Inflammatory macrophage treated with lipopolysaccharide for 1 hour (primary cell): ENCODE results near the gene SCLT1.
A peak's percentile ranks its signal among the peaks of the same experiment; 100 is the strongest.
"Not testable (repeated sequence)": the region's sequence is repeated elsewhere in the genome, so short reads cannot be mapped to it uniquely, and the experiment has no call there.

Experiments used
- DNase-seq, 2 donors: peaks; one replicate each; pipeline ENCODE4 v3.0.0-alpha.2; 2020 to 2022

Gene SCLT1

DNA sequence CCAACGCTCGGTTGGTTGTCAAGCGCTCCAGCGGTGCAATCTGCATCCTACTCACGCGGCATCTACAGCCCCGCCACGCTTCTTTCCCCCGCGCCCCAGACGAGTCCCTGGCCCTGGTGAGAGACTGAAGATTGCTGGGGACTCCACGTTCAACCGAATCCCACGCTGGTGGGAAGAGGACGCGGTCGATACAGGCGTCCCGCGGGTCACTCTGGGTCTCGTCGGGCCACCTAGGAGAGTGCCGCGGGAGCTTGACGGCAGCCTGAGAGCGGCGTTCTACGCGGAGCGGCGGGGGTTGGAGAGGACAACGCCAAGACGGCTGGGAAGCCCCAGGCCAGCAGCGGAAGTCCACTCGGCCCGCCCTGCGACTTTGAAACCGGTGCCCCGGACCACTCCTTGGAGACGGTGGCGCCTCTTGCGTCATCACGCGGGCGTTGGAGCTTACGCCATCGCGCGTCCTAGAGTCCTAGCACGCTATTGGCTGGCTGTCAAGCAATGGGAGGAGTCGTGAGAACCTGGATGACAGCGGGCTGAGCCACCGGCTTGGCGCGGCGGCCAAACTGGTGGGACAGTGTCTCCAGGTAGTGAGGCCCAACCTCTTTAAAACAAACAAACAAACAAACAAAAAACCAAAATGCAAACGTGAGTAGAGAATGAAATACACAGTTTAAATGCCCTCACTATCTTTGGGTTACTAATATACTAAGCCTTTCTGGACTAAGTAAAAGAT is at the start of gene SCLT1:
SCLT1 (minus strand) TSS at position 349 of the 730 bp plus-strand sequence. CDS start 436 bp downstream, outside the sequence.
- peak; percentile 99 to 100 for DNase-seq

DNA sequence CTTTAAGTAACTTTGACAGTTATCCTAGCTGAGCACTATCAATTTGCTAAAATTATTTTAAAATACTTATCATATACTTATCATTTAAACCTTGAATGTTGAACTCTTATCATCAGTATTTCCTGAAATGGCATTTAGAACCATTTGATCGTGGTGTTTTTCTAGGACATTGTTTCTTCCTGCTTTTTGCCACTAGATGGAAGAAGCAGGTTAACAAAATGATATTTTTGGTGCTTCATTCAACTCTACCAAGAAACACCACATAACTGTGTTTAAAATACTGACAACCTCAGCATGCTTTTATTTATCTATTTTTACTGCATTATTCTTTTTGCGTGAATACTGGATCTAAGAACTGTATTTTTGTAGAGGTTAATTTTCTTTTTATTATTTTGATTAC is 47.2 kb upstream of the SCLT1 start:
- DNase-seq = no peak

DNA sequence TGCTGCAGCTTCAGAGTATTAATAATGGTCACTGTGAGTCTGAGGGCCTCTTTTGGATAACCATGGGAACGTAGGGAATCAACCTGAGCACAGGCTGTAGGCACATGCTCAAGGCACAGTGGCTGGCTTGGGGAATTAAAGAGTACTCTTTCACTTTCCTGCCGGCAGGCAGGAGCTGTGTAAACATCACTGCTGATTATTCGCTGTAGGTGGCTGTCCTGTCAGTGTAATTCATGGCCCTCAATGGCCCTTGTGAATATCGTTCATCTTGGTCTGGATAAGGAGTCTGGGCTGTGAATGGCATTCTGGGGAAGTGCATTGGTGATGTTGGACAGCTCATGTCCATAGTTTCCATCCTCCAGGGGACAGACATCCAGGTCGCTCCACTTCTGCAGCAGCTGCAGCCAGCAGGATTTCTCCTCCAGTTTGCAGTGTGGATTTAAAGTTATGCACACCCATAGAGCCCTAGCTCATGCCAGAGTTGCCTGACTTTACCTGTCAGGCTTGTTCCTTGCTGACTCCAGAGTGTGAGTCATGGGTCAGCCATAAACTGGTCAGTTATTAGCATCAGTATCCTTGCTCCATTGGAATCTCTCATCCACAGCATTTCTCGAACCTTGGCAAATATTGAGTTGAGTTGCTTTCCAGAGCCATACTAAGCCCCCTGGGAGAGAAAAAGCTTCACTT is 45.6 kb upstream of the SCLT1 start:
- DNase-seq = no peak

DNA sequence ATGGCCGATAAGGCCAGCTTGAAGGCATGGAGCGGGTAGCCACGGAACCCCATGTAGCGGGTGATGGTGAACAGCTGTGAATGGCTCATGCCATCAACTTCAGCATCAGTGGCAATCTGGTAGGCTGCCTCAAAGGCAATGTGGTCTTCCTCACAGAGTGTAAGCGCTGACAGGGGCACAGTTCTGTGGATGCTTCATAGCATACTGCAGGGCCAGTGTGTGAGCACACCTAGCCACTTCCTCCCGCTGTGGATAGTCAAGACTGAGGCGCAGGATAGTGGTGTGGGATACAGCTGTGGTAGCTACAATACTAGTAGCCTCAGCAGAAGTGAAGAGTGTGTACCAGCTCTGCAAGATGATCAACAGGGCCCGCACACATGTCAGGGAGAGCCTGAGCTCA is 43.1 kb upstream of the SCLT1 start:
- no peak for DNase-seq

DNA sequence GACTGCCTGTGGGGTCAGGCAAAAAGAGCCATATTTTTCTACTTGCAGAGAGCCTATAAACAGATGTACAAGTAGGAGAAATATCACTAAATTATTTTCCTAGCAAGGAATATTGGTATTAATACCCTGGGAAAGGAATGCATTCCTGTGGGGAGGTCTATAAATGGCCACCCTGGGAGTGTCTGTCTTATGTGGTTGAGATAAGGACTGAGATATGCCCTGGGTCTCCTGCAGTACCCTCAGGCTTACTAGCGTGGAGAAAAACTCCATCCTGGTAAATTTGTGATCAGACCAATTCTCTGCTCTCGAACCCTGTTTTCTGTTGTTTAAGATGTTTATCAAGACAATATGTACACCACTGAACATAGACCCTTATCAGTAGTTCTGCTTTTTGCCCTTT is 38.0 kb upstream of the SCLT1 start:
- DNase-seq = no peak

DNA sequence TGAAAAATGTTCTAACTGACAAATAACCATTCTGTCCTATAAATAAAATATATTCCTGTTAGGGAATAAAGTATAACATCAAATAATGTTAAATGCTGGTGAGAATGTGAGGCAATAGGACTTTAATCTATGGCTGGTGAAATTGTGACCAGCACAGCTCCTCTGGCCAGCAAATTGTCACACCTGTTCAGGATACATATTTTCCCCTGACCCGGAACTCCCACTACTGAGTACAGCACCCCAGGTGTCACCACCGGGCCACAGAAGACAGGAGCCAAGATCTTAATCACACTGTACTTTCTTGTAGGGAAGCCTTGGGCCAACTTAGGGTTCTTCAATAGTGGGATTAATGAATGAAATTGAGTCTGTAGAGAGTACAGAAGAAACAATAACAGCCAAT is 35.8 kb upstream of the SCLT1 start:
- DNase-seq = no peak

DNA sequence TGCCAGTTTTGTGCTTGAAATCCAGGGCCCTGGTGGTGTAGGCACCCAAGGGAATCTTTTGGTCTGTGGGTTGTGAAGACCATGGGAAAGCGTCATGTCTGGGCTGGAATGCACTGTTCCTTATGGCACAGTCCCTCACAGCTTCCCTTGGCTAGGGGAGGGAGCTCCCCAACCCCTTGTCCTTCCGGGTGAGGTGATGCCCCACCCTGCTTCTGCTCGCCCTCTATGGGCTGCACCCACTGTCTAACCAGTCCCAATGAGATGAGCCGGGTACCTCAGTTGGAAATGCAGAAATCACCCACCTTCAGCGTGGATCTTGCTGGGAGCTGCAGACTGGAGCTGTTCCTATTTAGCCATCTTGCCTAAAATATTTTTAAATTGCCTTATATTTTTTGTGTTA is 33.3 kb upstream of the SCLT1 start:
- not testable (repeated sequence) for DNase-seq

DNA sequence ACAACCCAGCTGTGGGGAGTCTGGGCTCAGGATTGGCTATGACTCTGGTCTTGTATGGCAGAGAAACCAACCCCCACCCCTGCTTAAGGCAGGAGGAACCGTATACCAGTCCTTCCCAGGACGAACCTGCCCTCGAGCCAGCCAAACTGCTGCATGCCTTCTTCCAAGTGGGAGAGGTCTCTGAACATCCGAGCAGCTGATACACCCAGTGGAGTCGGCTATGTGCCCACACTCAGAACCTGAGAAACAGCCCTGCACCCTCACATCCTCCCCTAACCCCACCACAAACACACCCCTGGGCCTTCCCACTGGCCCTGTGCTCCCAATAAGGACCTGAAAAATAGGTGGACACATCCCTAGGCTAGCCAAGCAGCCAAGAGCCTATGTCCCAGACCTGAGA is 24.4 kb upstream of the SCLT1 start:
- DNase-seq = no peak

DNA sequence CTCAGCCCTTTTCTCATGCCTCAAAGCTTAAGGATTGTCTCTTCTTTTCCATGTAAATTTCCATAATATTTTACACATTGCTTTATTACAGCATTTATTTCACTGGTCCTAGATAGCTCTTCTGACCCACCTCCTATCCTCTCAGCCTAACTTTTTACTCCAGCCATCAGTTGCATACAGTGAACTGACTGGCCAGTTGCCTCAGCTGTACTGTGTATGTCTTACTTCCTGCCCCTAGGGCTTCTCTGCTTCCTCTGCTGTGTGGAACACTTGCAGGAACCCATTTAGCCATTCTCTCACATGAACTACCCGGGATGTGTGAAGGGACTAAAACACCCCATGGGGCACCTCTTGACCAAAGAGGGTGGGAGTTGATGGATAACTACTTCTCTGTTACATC is 20.6 kb upstream of the SCLT1 start:
- no peak for DNase-seq

DNA sequence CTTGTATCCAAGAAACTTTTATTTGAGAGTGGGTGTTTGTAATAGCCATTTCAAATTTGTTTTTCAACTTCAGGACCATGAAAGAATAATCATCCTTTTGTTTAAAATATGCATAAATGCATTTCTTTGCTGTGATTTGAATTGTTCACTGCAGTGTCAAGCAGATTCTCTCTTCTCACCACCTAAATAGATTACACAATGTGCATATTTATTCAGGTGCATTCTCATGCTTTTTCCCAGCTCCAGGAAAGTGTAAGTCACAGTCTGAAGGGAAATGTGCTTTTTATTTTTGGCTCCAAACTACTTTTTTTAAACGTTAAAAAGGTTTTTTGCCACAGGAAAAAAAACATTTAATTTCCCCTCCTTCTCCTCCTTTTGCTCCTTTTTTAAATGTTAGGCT is 20.1 kb upstream of the SCLT1 start:
- no peak for DNase-seq

DNA sequence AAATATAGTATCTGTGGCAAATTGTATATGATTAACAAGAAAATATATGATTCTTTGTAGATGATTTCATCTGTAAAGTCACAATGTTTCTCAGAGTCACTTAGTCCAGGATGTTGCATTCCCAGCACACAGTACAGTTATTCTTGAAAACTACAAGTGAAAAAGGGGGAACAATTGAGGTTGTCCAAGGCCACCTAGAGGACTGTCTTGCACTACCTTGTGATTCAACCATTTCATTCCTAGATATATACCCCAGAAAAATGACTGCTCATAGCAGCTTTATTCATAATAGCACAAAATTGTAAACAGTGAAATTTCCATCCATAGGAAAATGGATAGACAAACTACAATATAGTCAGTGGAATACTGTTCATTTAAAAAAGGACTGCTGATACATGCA is 18.6 kb upstream of the SCLT1 start:
- DNase-seq = no peak

DNA sequence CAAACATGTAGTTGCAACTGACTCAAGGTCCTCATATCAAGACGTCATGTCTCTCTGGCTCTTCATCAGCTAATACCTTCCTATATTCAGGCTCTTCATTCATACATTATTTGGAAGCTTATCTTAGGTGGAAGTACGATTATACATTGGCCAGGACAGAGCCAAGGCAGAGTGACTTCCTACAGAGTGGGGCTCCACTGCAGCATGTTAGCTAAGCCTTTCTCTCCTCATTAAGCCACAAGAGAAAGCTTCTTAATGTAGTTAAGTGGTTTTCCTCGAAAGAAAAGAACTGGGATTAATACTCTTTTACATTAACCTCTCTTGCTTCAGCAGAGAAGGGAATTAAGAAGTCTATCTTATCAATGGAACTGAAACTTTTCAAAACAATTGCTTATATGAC is 17.6 kb upstream of the SCLT1 start:
- DNase-seq = no peak

DNA sequence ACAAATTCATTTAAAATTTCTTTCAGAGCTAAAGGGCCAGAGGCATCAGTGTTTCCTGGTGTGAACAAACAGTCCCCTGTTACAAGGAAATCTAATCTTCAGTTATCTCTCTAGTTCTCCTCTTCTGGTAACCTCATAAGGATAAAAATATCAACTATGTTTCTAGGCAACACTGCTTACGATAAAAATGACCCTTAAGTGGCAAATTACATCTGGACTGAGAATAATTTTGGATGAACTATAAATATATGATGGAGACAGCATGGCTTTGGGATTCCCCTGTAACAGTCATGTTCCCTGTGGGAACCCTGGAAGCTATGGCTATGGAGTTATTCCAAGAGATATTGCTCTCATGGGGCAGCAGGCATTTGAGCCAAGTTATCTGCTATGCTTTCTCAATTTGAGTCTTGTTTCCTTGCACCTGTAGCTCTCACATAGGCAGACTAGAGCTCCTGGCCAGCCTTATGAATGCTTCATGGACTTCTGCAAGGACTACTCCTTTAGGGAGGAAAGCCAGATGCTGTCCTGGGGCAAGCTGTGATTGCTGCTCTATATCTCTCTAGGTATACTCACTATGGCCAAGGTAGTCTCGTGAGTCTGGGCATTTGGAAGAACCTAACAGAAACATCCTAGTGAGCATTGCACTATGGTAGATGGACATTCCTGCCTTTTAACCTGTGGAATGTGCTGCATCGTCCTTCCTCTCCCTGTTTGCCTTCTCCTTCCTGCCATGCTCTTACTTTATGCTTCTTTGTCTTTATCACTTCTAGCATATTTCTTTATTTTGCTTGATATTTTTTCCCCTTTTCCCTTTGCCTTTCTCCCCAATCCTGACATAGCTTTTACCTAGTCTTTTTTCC is 16.9 kb upstream of the SCLT1 start:
- DNase-seq = no peak

DNA sequence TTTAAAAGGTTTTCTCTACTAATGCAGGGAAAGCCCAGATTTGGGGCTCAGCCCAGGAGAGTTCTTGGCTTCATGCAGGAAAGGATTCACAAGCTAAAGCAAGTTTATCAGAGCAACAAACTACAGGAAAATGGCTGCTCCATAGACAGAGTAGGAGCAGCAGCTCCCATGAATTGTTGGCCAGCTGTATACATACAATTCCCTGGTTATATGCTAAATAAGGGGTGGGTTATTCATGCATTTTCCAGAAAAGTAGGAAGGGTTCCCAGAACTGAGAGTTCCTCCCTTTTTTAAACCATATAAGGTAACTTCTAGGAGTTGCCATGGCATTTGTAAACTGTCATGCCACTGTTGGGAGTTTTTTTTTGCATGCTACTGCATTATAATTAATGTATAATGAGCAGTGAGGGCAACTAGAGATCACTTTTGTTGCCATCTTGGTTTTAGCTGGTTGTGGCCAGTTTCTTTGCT is 5.2 kb upstream of the SCLT1 start:
- peak in 1 of 2 donors; percentile 27 for DNase-seq

DNA sequence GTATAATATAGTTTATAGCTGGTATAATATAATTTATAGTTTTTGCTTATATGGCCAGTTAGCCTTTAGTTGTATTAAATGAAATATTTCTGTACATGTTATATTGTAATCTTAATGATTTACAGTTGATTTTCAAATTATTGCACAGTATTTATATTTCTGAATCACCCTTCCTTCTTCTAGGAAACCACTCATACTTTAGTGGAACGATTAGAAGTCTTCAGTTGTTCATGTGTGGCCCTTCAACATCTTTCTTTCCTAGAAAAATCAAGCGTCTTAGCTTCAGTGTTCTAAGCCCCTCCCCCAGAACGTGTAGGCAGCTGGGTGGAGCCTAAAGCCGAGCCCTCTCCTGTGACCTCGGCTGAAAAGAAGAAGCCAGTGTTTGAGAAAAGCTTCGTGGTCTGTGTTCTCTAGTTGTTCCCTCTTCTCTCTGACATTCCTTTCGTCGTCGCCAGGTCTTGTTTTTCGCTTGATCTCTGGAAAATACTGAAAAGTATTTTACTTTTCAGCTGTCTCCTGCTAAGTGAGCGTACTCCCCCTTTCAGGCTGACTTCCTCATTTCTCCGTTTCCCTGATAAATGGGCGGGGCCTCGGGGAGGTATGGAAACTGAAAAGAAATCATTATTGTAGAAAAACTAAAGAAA is 2.6 kb upstream of the SCLT1 start, which contains the start of gene C4orf33:
C4orf33 (plus strand) TSS at position 342 of the 644 bp plus-strand sequence. CDS start 6,459 bp downstream, outside the sequence.
- peak; percentile 77 to 90 for DNase-seq

DNA sequence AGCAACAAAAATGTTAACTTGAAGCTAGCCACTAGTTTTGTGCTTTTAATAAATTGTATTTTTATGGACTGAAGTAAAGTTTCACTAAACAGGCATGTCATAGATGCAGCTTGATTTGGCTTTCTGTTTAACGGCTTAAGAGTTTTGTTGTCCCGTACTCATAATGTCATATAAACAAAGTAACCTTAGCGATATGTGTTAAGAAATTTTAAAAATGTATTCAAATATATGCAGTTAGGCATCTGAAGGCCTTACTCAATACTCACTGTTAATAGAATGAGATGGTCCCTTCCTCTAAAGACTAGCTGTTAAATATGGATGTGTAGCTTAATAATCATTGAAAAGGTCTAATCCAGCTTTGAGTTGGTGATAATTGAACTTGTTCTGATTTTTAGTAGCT is 1.0 kb upstream of the SCLT1 start:
- no peak for DNase-seq

DNA sequence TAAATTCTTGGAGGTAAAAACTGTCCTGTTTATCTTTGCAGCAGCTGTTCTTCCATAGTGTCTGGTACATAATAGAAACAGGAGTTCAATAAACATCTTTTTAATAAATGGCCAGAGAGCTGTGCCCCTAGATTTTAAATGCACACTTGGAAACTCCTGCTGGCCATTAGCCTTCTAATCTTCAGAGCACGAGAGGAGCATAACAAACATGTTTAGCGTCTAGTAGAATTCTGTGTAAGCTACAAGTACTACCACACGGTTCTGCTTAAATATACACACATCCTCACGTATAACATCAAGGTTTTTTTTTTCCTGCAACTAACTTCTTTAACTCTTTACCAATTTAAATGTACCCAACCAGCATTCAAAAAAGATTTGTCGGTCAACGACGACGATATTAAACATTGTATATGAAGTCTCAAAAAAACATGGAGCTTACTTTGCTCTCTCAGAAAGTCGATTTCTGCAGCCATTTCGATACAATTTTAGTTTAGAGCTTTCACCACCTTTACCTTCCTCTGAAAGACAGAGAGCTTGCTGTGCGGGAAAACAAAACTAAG is 628 bp downstream of the SCLT1 start:
- DNase-seq = peak; percentile 2 to 20

DNA sequence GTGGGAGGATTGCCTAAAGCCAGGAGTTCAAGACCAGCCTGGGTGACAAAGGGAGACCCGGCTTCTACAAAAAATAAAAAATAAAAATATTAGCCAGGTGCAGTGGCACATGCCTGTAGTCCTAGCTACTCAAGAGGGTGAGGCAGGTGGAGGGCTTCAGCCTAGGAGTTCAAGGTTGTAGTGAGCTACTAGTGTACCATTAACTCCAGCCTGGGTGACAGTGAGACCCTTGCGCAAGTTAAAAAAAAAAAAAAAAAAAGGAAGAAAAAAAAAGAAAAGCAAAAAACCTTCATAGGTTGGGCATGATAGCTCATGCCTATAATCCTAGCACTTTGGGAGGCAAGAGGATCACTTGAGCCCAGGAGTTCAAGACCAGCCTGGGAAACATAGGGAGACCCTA is 5.8 kb downstream of the SCLT1 start:
- no peak for DNase-seq

DNA sequence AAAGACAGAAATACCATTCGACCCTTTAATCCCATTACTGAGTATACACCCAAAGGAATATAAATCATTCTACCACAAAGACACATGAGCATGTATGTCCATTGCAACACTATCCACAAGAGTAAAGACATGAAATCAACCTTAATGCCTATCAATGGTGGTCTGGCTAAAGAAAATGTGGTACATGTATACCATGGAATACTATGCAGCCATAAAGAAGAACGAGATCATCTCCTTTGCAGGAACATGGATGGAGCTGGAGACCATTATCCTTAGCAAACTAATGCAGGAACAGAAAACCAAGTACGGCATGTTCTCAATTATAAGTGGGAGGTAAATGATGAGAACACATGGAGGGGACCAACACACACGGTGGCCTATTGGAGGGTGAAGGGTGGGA is 7.9 kb downstream of the SCLT1 start:
- no peak for DNase-seq

DNA sequence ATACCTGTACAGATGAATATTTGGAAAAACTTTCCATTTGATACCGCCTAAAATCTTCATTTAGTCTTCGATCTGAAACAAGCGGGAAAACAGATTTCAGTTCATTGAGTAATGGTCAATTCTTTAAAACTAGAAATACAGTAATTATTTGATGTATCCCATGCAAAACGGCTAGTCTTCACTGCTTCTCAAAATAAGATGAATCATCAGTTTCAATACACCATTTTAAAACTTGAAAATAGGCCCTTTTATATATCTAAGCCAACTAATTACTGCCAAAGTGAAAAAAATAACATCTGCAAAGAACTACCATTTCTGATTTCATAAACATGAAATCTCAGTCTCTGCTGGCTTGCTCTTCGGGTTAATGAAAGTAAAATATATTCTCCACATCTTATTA is 11.0 kb downstream of the SCLT1 start:
- no peak for DNase-seq

DNA sequence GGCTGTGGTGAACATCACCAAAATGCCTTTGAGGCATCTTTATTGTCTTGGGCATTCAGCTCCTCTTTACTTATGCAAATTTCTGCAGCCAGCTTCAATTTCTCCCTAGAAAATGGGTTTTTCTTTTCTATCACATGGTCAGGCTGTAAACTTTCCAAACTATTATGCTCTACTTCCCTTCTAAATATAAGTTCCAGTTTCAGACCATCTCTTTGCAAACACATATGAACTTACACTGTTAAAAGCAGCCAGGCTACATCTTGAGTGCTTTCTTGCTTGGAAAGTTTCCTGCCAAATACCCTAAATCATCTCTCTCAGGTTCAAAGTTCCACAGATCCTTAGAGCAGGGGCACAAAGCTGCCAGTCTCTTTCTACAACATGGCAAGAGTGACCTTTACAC is 13.2 kb downstream of the SCLT1 start:
- peak in 1 of 2 donors; percentile 11 for DNase-seq

DNA sequence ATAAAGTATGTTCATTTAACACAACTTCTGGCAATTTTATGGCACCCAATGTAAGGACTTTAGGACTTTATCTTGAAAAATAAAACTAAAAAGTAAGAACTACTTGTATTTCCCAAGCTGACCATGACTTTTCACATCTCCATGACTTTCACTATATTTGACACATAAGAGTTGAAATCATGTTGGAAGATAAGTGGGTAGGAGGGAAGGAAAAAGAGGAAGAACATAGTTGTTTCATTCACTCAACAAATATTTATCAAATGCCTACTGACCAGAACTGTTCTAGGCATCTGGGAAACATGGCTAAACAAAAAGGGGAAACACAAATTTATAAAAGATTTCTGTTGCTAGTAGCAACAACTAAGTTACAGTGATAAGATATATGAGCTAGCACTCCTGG is 16.0 kb downstream of the SCLT1 start:
- DNase-seq = peak; percentile 5 to 48

DNA sequence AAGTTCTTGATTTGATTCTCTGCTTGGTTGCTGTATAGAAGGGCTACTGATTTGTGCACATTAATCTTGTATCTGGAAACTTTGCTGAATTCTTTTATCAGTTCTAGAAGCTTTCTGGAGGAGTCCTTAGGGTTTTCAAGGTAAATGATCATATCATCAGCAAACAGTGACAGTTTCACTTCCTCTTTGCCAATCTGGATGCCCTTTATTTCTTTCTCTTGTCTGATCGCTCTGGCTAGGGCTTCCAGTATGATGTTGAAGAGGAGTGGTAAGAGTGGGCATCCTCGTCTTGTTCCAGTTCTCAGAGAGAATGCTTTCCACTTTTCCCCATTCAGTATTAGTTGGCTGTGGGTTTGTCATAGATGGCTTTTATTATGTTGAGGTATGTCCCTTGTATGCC is 23.8 kb downstream of the SCLT1 start:
- not testable (repeated sequence) for DNase-seq
